ENCODE measurements around the gene FTCD. TPM values are rescaled to one million over a fixed set of nuclear protein-coding genes. Genes with fewer than 3 reads are reported as not detected.

Gene FTCD
- total and polyA plus RNA-seq, 12 donors = 0.14 to 4.4 (median 1.1) TPM

DNA sequence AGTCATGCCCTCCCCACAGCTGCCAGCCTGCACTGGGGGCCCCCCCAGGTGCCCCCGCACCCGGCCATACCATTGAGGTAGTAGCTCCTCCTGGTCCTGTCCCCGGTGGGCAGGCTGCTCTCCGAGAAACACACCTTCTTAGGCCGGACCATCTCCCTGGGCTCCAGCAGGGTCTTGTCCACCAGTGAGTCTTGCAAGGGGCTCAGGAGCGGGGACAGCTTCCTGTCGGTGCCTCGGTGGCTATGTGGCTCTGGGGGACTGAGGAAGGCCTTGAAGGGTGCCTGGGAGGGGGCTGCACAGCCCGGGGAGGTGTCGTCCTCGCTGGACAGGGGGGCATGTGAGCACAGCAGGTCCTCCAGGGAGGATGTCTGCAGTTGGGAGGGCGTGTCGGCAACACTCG lies 12.9 kb upstream of the FTCD start:
- Histone ChIP-seq H3K27ac (no peak overlapping the region), H3K9me3 (no peaks in the 10 kb centered on the region), H3K4me3 (no peak overlapping the region), H3K27me3 (no peaks in the 10 kb centered on the region), H3K4me1 (no peaks in the 10 kb centered on the region), H3K36me3 (peaks cover 0 to 7% (median 0%) of the 10 kb centered on the region in 9 donors)
- 83 to 86% methylated on average over 14 of the region's 14 CpGs for WGBS, 2 donors
- intact Hi-C loops (cut with DNase I) = no loop called here
- DNase-seq (no peak), ATAC-seq (peak in 1 of 8 donors; percentile 47)
- TF ChIP-seq, protein P1, sequence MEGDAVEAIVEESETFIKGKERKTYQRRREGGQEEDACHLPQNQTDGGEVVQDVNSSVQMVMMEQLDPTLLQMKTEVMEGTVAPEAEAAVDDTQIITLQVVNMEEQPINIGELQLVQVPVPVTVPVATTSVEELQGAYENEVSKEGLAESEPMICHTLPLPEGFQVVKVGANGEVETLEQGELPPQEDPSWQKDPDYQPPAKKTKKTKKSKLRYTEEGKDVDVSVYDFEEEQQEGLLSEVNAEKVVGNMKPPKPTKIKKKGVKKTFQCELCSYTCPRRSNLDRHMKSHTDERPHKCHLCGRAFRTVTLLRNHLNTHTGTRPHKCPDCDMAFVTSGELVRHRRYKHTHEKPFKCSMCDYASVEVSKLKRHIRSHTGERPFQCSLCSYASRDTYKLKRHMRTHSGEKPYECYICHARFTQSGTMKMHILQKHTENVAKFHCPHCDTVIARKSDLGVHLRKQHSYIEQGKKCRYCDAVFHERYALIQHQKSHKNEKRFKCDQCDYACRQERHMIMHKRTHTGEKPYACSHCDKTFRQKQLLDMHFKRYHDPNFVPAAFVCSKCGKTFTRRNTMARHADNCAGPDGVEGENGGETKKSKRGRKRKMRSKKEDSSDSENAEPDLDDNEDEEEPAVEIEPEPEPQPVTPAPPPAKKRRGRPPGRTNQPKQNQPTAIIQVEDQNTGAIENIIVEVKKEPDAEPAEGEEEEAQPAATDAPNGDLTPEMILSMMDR (IDR thresholded peaks at IDR 0.05) = no peak

DNA sequence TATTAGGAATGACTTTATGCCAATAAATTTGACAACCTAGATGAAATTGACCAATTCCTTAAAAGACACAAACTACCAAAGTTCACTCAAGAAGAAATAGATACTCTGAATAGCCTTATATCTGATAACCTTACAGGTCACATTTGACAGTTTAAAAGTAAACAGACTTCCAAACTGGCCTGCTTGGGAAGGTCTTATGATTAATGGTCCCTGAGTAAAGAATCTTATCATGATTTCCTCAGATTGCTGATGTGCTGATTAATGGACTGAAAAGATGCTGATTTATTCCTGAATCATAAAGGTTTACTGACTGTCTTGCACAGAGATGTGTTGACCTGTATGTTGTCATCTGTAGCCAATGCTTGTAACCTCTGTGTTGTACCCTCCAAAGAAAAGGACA lies 9.7 kb upstream of the FTCD start:
- intact Hi-C loops (cut with DNase I) = no loop called here
- Histone ChIP-seq H3K36me3 (peaks cover 0 to 12% (median 0%) of the 10 kb centered on the region in 9 donors), H3K4me3 (no peak overlapping the region), H3K27ac (no peak overlapping the region), H3K27me3 (no peaks in the 10 kb centered on the region), H3K9me3 (no peaks in the 10 kb centered on the region), H3K4me1 (no peaks in the 10 kb centered on the region)
- TF ChIP-seq, protein P1 (IDR thresholded peaks at IDR 0.05) = no peak
- no peak for ATAC-seq
- no peak for DNase-seq

DNA sequence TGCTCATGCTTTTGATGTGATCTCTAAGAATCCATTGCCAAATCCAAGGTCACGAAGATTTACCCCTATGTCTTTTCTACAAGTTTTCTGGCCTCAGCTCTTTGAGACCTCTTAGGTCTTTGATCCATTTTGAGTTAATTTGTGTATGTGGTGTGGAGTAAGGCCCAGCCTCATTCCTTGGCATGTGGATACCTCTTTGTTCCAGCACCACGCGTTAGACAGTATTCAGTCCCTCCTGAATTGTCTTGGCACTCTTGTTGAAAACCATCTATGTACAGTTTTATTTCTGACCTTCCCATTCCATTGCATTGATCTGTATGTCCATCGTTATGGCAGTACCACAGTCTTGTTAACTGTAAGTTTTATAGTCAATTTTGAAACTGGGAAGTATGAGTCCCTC lies 8.0 kb upstream of the FTCD start:
- DNase-seq (no peak), ATAC-seq (no peak)
- Histone ChIP-seq H3K4me3 (no peak overlapping the region), H3K27ac (no peak overlapping the region), H3K36me3 (peaks cover 0 to 12% (median 0%) of the 10 kb centered on the region in 9 donors), H3K4me1 (no peaks in the 10 kb centered on the region), H3K9me3 (no peaks in the 10 kb centered on the region), H3K27me3 (no peaks in the 10 kb centered on the region)
- intact Hi-C loops (cut with DNase I) = no loop called here
- WGBS, 2 donors = 69 to 75% methylated on average over 4 of the region's 4 CpGs
- TF ChIP-seq, protein P1 (IDR thresholded peaks at IDR 0.05) = no peak

DNA sequence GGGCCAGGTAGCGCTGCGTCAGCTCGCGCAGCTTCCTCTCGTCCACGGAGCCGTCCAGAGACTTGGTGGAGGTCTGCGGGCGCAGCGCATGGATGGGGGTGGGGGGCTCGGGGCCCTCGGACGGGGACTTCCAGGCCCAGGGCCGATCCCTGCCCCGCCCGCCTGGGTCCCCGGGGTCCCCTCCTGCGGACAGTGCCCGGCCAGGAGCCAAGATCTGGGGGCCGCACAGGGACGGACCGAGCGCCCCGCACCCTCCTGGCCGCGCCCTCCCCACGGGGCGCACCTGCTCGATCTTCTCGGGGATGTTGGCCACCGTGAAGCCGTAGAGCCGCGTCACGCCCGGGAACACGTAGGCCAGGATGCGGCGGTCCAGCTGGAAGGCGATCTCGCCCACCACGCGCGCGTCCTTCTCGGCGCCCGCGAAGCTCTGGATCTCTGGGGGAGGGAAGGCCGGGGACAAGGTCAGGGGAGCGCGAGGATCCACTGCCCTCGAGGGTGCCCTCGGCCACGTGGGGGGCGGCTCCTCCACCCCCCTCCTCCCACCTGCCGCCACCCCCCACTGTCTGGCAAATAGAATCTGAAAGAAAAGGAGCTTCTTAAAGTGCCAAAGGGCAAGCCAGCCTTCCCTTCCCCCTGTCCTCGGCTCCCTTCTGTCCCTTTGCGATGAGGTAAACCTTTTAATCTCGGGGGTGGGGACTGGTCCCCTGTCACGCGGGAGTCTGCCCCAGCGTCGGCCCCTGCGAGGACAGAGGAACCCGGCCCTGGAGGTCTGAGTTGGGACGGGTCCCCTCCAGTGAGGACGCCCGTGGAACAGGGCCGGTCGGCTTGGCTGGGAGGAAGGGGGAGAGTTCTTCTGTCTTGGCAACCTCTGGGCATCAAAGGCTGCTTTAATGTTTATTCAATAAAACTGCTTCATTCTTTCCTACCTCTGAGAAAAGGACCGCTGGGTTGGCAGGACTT lies 6.5 kb upstream of the FTCD start:
- peaks cover 0 to 12% (median 0%) of the 10 kb centered on the region in 9 donors for H3K36me3 ChIP-seq
- peak overlapping the region in 1 of 10 donors; percentile 17 for H3K4me3 ChIP-seq
- intact Hi-C loops (cut with DNase I) = no loop called here
- WGBS, 2 donors = 76 to 85% methylated on average over 63 to 72 of the region's 72 CpGs
- H3K9me3 ChIP-seq = no peaks in the 10 kb centered on the region
- no peak overlapping the region for H3K27ac ChIP-seq
- TF ChIP-seq, protein P1 (IDR thresholded peaks at IDR 0.05) = no peak
- no peak for DNase-seq
- no peak for ATAC-seq
- no peaks in the 10 kb centered on the region for H3K4me1 ChIP-seq
- H3K27me3 ChIP-seq = no peaks in the 10 kb centered on the region
